Thyroid gland (tissue), 4 donors: ENCODE results near the gene TIAM2.

ENCODE experiments used
- CTCF ChIP-seq, 6 experiments: fragments of 200-600 bp in 3 of 6; fragments of 450-650 bp in 3 of 6; sonication (generic) in 3 of 6; IDR thresholded peaks; one replicate each; pipeline ENCODE4 v1.5.1; 2016 to 2019; ENCODE audit warnings: antibody characterized with exemption in 6 of 6, mild to moderate bottlenecking in 2 of 6, inconsistent platforms in 1 of 6, moderate library complexity in 1 of 6
- POLR2A ChIP-seq, 2 donors: fragments of 450-650 bp; IDR thresholded peaks; one replicate each; pipeline ENCODE4 v1.6.1; 2017; ENCODE audit warnings: antibody characterized with exemption in 2 of 2, mild to moderate bottlenecking in 2 of 2, moderate library complexity in 1 of 2

GRCh38 chr6:155022721-155023120 lies 27.6 kb downstream of the TIAM2 start:
- no peak for TF ChIP-seq CTCF (IDR thresholded peaks at IDR 0.05)
- TF ChIP-seq POLR2A (IDR thresholded peaks at IDR 0.05), result no peak
